ENCODE data around the gene ARRDC2.

- TF ChIP-seq CTCF (IDR thresholded peaks at IDR 0.05; ENCODE audit: insufficient read depth, low read depth, low read length) = no peak
- no peak for TF ChIP-seq EZH2 (IDR thresholded peaks at IDR 0.05; ENCODE audit: insufficient read depth, low read length)
Measured at GRCh38 chr19:18059297-18059696, 51.3 kb downstream of the ARRDC2 start.

Data from astrocyte (in vitro differentiated cells and primary cell).